K562 (cell line): ENCODE results near the gene APOL4. TPM values are rescaled to one million over a fixed set of nuclear protein-coding genes. Genes with fewer than 3 reads are reported as not detected.

ENCODE experiments used
- ATAC-seq: fragments of 200-7000 bp; cut with Tn5 transposase; 3 replicates; pipeline ENCODE4 v1.9.1; 2020; ENCODE audit warnings: moderate library complexity
- BruUV-seq: library from RNA; stranded (reverse); fragments of 400-500 nt; replicated peaks from 2 replicates; lab custom pipeline; 2021; lab: Mats Ljungman, UMichigan
- CTCF ChIA-PET: fragments of 300-600 bp; formaldehyde crosslinking; extraction: SDS; loops from one replicate; lab custom pipeline; 2021; ENCODE audit warnings: low intra/inter-chr PET ratio; lab: Yijun Ruan, JAX
- POLR2A ChIA-PET: fragments of 300-600, 350-650 bp; sonication (Branson Sonifier 250); formaldehyde crosslinking; extraction: SDS; loops from one replicate; lab custom pipeline; 2021; ENCODE audit warnings: antibody characterized with exemption, inconsistent platforms; lab: Yijun Ruan, JAX
- DNase-seq, 4 experiments: peaks; one replicate each; pipeline versions ENCODE4 v3.0.0 to v3.0.0-alpha.2; 2011 to 2018; ENCODE audit warnings: low spot score in 3 of 4, mixed read lengths in 3 of 4; ENCODE audit errors: extremely low read depth in 1 of 4
- FAIRE-seq: peaks from 2 replicates; lab custom pipeline; 2011; peaks lifted over from hg19 to GRCh38; lab: Jason Lieb, UNC
- H2AFZ ChIP-seq: 2 replicates; pipeline ENCODE4 v1.6.0; 2011; ENCODE audit warnings: low read depth, low read length, control low read depth, inconsistent platforms
- H3K27ac ChIP-seq: fragments of 200-600 bp; 3 replicates; pipeline ENCODE4 v1.8.0; 2011; ENCODE audit warnings: low read depth, mild to moderate bottlenecking, control low read depth, inconsistent platforms, low read length, moderate library complexity, mixed read lengths; ENCODE audit errors: extremely low read depth
- H3K27me3 ChIP-seq, 2 experiments: fragments of 300-600 bp in 1 of 2; 2 replicates in 1 of 2; 3 replicates in 1 of 2; pipeline versions ENCODE4 v1.6.0 to v1.8.0; 2011; ENCODE audit warnings: inconsistent platforms in 2 of 2, low read length in 2 of 2, mild to moderate bottlenecking in 1 of 2, mixed read lengths in 1 of 2, moderate library complexity in 1 of 2; ENCODE audit not compliant: control insufficient read depth in 2 of 2, insufficient read depth in 2 of 2
- H3K36me3 ChIP-seq: fragments of 300-600 bp; 3 replicates; pipeline ENCODE4 v1.8.0; 2011; ENCODE audit warnings: mild to moderate bottlenecking, low read length, inconsistent platforms; ENCODE audit not compliant: control insufficient read depth, insufficient read depth
- H3K4me1 ChIP-seq, 2 experiments: fragments of 200-600 bp in 1 of 2; replicated peaks in 1 of 2; 2 replicates in 1 of 2; 3 replicates in 1 of 2; pipeline versions ENCODE4 v1.5.1 to v1.8.0; 2011; ENCODE audit warnings: inconsistent platforms in 2 of 2, low read length in 2 of 2, mild to moderate bottlenecking in 1 of 2, mixed read lengths in 1 of 2, moderate library complexity in 1 of 2; ENCODE audit not compliant: control insufficient read depth in 2 of 2, insufficient read depth in 2 of 2
- H3K4me2 ChIP-seq: 2 replicates; pipeline ENCODE4 v1.6.1; 2011; ENCODE audit warnings: low read length, control low read depth, inconsistent platforms, mixed read lengths; ENCODE audit not compliant: insufficient read depth
- H3K4me3 ChIP-seq: fragments of 200-600 bp; sonication (generic), shearing (Covaris generic); 2 replicates; pipeline ENCODE4 v1.5.1; 2016; ENCODE audit warnings: control low read depth, inconsistent platforms
- H3K79me2 ChIP-seq: fragments of 200-600 bp; 3 replicates; pipeline ENCODE4 v1.8.0; 2011; ENCODE audit warnings: low read length, inconsistent platforms; ENCODE audit not compliant: control insufficient read depth, insufficient read depth
- H3K9ac ChIP-seq, 2 experiments: 2 replicates each; pipeline versions ENCODE4 v1.6.0 to v1.6.1; 2011; ENCODE audit warnings: low read depth in 2 of 2, low read length in 2 of 2, control low read depth in 1 of 2, inconsistent platforms in 1 of 2, mild to moderate bottlenecking in 1 of 2, mixed read lengths in 1 of 2; ENCODE audit not compliant: insufficient read depth in 1 of 2
- H3K9me1 ChIP-seq: one replicate; pipeline ENCODE4 v1.6.0; 2011; ENCODE audit warnings: inconsistent platforms, mild to moderate bottlenecking, low read length, moderate library complexity; ENCODE audit not compliant: control insufficient read depth, insufficient read depth
- H3K9me3 ChIP-seq: replicated peaks from 2 replicates; pipeline ENCODE4 v1.5.1; 2011; ENCODE audit warnings: low read depth, low read length, inconsistent platforms; ENCODE audit not compliant: control insufficient read depth, insufficient read depth
- H4K20me1 ChIP-seq: replicated peaks from 2 replicates; pipeline ENCODE4 v1.6.1; 2011; ENCODE audit warnings: low read length, inconsistent platforms, mixed read lengths; ENCODE audit not compliant: control insufficient read depth, insufficient read depth
- ETV5 ChIP-seq: sonication (generic); formaldehyde crosslinking; IDR thresholded peaks from 2 replicates; pipeline ENCODE4 v1.4.0; 2020; ENCODE audit warnings: low read depth, mild to moderate bottlenecking, missing genetic modification reagents
- GABPA ChIP-seq: fragments of 200-800 bp; sonication (Bioruptor generic); conservative IDR thresholded peaks from 2 replicates; pipeline ENCODE4 v1.6.1; 2016; ENCODE audit warnings: low read depth, missing genetic modification characterization, missing compliant biosample characterization
- GTF2E2 ChIP-seq: fragments of 200-800 bp; sonication (Bioruptor generic); IDR thresholded peaks from 2 replicates; pipeline ENCODE4 v1.6.1; 2016; ENCODE audit warnings: missing genetic modification characterization, missing compliant biosample characterization
- GTF2F1 ChIP-seq: IDR thresholded peaks from 2 replicates; pipeline ENCODE4 v1.6.1; 2011; ENCODE audit warnings: low read depth, low read length, improper control_type of control experiment
- NCOA6 ChIP-seq: fragments of 450-650 bp; IDR thresholded peaks from 2 replicates; pipeline ENCODE4 v1.6.1; 2017; ENCODE audit warnings: mild to moderate bottlenecking
- NR2F6 ChIP-seq: fragments of 450-650 bp; formaldehyde crosslinking; IDR thresholded peaks from 2 replicates; pipeline ENCODE4 v1.4.0; 2020; ENCODE audit warnings: mild to moderate bottlenecking
- WGBS: fragments of 100-300 bp; shearing (Covaris generic); methylation state at CpG from one replicate; pipeline ENCODE4 v1.1.6; 2016; ENCODE audit warnings: low coverage, mixed read lengths; ENCODE audit not compliant: insufficient coverage; ENCODE audit errors: missing lambda C conversion rate; 5-methylcytosine and 5-hydroxymethylcytosine counted together
- in situ Hi-C: fragments of 300-500 bp; cut with MboI; formaldehyde crosslinking; loops from 4 replicates; pipeline ENCODE4 v1.15.0; 2018; ENCODE audit warnings: inconsistent platforms, mixed read lengths
- intact Hi-C: fragments of 100-400 bp; cut with micrococcal nuclease; formaldehyde crosslinking; loops from 2 replicates; pipeline ENCODE4 v1.14.2; 2022
- polyA plus RNA-seq, 8 experiments: library from polyadenylated mRNA; depleted of rRNA in 4 of 8; stranded (reverse) in 5 of 8; unstranded in 3 of 8; fragments of >200 nt; fragmentation: Nextera tagmentation in 2 of 8; fragmentation: Illumina TruSeq in 1 of 8; extraction: Ambion mirVana in 2 of 8; extraction: Trizol in 1 of 8; gene quantifications; 2 replicates each; pipeline versions ENCODE4 v1.2.1 to v1.2.3, GENCODE V29; 2011 to 2014; ENCODE audit warnings: inconsistent platforms in 1 of 8, missing spikeins in 1 of 8
- total RNA-seq, 7 experiments: library from RNA; depleted of rRNA in 6 of 7; stranded (reverse); fragments of >200 nt in 6 of 7; fragmentation: Illumina TruSeq in 2 of 7; extraction: Trizol in 2 of 7; gene quantifications; 2 replicates each; pipeline versions ENCODE4 v1.2.1 to v1.2.3, GENCODE V29; 2011 to 2021; ENCODE audit warnings: low replicate concordance in 1 of 7
- TF ChIP-seq, protein P1 (sequence below): sonication (generic); formaldehyde crosslinking; IDR thresholded peaks from 2 replicates; pipeline ENCODE4 v1.8.0; 2022; ENCODE audit warnings: mild to moderate bottlenecking, missing genetic modification reagents
- TF ChIP-seq, protein P2 (sequence below), 2 experiments: fragments of 200-800 bp in 1 of 2; sonication (Bioruptor generic) in 1 of 2; sonication (generic) in 1 of 2; formaldehyde crosslinking in 1 of 2; IDR thresholded peaks in 1 of 2; conservative IDR thresholded peaks in 1 of 2; 2 replicates each; pipeline versions ENCODE4 v1.5.0 to v1.6.1; 2016 to 2020; ENCODE audit warnings: missing compliant biosample characterization in 1 of 2, missing genetic modification characterization in 1 of 2, missing genetic modification reagents in 1 of 2
- TF ChIP-seq, protein P3 (sequence below): fragments of 250-450 bp; sonication (Bioruptor Pico); IDR thresholded peaks from 2 replicates; pipeline ENCODE4 v1.5.0; 2020; ENCODE audit warnings: mild to moderate bottlenecking, borderline replicate concordance
- TF ChIP-seq, protein P4 (sequence below): fragments of 450-650 bp; IDR thresholded peaks from 2 replicates; pipeline ENCODE4 v1.6.1; 2016; ENCODE audit warnings: missing biosample characterization, missing genetic modification characterization
- TF ChIP-seq, protein P5 (sequence below): fragments of 250-450 bp; sonication (Bioruptor Pico); IDR thresholded peaks from 2 replicates; pipeline ENCODE4 v1.9.0; 2021; ENCODE audit warnings: mild to moderate bottlenecking, inconsistent platforms
- TF ChIP-seq, protein P6 (sequence below): fragments of 250-450 bp; sonication (Bioruptor Pico); IDR thresholded peaks from 2 replicates; pipeline ENCODE4 v1.5.0; 2022; ENCODE audit warnings: mild to moderate bottlenecking

Gene APOL4
- total and polyA plus RNA-seq, 9 of the 15 experiments (the other 6 are each of a cell fraction or from before 2014, with no cell fraction given): 6.5 to 15.0 (median 9.8) TPM

DNA sequence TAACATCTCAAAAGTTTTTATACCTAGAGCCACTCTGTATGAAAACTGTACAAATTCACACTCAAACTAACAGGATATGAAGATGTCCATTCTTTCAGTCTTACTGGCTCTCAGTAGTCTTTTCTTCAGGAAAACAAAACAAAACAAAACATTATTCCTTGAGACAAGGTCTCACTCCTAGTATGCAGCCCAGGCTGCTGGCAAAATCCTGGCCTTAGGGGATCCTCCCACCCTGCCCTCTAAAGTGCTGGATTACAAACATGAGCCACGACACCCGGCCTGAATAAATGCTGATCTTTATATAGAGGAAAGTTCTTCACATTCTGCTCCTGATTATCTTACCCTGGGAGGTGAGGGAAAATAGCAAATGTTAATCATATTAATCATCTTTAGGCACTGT, 32.6 kb upstream of the APOL4 start:
- POLR2A ChIA-PET: no interaction called here
- Histone ChIP-seq H3K4me1 (peaks cover 0 to 13% of the 10 kb centered on the region in 2 experiments; a peak in 2 of 5 replicates), H4K20me1 (no peaks in the 10 kb centered on the region), H3K9me3 (no peaks in the 10 kb centered on the region), H2AFZ (no peak overlapping the region), H3K27me3 (no peaks in the 10 kb centered on the region), H3K27ac (no peak overlapping the region), H3K79me2 (peaks cover 22% of the 10 kb centered on the region), H3K36me3 (peaks cover 14% of the 10 kb centered on the region; the same call in 2 of the 3 replicates), H3K4me3 (no peak overlapping the region), H3K9me1 (no peaks in the 10 kb centered on the region), H3K9ac (no peak overlapping the region), H3K4me2 (no peak overlapping the region)
- intact Hi-C loops: no loop called here
- BruUV-seq: no TSS peak
- no peak for ATAC-seq
- in situ Hi-C loops: no loop called here
- no peak for DNase-seq
- CTCF ChIA-PET: no interaction called here
- WGBS: 65% methylated on average over 2 of the region's 2 CpGs
- no peak for FAIRE-seq
- TF ChIP-seq, protein P1, sequence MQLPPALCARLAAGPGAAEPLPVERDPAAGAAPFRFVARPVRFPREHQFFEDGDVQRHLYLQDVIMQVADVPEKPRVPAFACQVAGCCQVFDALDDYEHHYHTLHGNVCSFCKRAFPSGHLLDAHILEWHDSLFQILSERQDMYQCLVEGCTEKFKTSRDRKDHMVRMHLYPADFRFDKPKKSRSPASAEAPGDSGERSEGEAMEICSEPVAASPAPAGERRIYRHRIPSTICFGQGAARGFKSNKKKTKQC: no peak
- TF ChIP-seq, protein P2, sequence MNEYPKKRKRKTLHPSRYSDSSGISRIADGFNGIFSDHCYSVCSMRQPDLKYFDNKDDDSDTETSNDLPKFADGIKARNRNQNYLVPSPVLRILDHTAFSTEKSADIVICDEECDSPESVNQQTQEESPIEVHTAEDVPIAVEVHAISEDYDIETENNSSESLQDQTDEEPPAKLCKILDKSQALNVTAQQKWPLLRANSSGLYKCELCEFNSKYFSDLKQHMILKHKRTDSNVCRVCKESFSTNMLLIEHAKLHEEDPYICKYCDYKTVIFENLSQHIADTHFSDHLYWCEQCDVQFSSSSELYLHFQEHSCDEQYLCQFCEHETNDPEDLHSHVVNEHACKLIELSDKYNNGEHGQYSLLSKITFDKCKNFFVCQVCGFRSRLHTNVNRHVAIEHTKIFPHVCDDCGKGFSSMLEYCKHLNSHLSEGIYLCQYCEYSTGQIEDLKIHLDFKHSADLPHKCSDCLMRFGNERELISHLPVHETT (CRISPR knock-in tag; conservative IDR thresholded peaks at IDR 0.05 in 1 of 2, IDR thresholded peaks at IDR 0.05 in 1 of 2): no peak
- TF ChIP-seq NCOA6 (no peak), ETV5 (CRISPR knock-in tag) (no peak), GABPA (tag) (no peak), GTF2F1 (no peak), NR2F6 (no peak), GTF2E2 (tag) (no peak)
- TF ChIP-seq, protein P3, sequence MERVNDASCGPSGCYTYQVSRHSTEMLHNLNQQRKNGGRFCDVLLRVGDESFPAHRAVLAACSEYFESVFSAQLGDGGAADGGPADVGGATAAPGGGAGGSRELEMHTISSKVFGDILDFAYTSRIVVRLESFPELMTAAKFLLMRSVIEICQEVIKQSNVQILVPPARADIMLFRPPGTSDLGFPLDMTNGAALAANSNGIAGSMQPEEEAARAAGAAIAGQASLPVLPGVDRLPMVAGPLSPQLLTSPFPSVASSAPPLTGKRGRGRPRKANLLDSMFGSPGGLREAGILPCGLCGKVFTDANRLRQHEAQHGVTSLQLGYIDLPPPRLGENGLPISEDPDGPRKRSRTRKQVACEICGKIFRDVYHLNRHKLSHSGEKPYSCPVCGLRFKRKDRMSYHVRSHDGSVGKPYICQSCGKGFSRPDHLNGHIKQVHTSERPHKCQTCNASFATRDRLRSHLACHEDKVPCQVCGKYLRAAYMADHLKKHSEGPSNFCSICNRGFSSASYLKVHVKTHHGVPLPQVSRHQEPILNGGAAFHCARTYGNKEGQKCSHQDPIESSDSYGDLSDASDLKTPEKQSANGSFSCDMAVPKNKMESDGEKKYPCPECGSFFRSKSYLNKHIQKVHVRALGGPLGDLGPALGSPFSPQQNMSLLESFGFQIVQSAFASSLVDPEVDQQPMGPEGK (CRISPR knock-in tag): no peak
- TF ChIP-seq, protein P4, sequence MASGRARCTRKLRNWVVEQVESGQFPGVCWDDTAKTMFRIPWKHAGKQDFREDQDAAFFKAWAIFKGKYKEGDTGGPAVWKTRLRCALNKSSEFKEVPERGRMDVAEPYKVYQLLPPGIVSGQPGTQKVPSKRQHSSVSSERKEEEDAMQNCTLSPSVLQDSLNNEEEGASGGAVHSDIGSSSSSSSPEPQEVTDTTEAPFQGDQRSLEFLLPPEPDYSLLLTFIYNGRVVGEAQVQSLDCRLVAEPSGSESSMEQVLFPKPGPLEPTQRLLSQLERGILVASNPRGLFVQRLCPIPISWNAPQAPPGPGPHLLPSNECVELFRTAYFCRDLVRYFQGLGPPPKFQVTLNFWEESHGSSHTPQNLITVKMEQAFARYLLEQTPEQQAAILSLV: no peak
- TF ChIP-seq, protein P5, sequence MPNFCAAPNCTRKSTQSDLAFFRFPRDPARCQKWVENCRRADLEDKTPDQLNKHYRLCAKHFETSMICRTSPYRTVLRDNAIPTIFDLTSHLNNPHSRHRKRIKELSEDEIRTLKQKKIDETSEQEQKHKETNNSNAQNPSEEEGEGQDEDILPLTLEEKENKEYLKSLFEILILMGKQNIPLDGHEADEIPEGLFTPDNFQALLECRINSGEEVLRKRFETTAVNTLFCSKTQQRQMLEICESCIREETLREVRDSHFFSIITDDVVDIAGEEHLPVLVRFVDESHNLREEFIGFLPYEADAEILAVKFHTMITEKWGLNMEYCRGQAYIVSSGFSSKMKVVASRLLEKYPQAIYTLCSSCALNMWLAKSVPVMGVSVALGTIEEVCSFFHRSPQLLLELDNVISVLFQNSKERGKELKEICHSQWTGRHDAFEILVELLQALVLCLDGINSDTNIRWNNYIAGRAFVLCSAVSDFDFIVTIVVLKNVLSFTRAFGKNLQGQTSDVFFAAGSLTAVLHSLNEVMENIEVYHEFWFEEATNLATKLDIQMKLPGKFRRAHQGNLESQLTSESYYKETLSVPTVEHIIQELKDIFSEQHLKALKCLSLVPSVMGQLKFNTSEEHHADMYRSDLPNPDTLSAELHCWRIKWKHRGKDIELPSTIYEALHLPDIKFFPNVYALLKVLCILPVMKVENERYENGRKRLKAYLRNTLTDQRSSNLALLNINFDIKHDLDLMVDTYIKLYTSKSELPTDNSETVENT (CRISPR knock-in tag): no peak
- TF ChIP-seq, protein P6, sequence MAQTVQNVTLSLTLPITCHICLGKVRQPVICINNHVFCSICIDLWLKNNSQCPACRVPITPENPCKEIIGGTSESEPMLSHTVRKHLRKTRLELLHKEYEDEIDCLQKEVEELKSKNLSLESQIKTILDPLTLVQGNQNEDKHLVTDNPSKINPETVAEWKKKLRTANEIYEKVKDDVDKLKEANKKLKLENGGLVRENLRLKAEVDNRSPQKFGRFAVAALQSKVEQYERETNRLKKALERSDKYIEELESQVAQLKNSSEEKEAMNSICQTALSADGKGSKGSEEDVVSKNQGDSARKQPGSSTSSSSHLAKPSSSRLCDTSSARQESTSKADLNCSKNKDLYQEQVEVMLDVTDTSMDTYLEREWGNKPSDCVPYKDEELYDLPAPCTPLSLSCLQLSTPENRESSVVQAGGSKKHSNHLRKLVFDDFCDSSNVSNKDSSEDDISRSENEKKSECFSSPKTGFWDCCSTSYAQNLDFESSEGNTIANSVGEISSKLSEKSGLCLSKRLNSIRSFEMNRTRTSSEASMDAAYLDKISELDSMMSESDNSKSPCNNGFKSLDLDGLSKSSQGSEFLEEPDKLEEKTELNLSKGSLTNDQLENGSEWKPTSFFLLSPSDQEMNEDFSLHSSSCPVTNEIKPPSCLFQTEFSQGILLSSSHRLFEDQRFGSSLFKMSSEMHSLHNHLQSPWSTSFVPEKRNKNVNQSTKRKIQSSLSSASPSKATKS (CRISPR knock-in tag): no peak
